Parathyroid adenoma (tissue), 2 donors: Measurements from ENCODE around the gene KLK10.

Experiments used
- H2AFZ ChIP-seq: fragments of 300-600 bp; sonication (generic); one replicate; pipeline ENCODE4 v1.7.0; 2017; ENCODE audit warnings: antibody characterized with exemption, mild to moderate bottlenecking
- H3K27ac ChIP-seq: fragments of 300-600 bp; sonication (generic); one replicate; pipeline ENCODE4 v1.7.0; 2017
- H3K27me3 ChIP-seq: fragments of 300-600 bp; sonication (generic); one replicate; pipeline ENCODE4 v1.7.0; 2017; ENCODE audit warnings: low read length; ENCODE audit not compliant: control insufficient read depth, insufficient read depth
- H3K36me3 ChIP-seq: fragments of 300-600 bp; sonication (generic); one replicate; pipeline ENCODE4 v1.7.0; 2017; ENCODE audit warnings: low read length; ENCODE audit not compliant: control insufficient read depth, insufficient read depth
- H3K4me1 ChIP-seq: fragments of 300-600 bp; sonication (generic); one replicate; pipeline ENCODE4 v1.7.0; 2017; ENCODE audit warnings: control low read depth
- H3K4me2 ChIP-seq: fragments of 300-600 bp; sonication (generic); one replicate; pipeline ENCODE4 v1.7.0; 2017; ENCODE audit warnings: low read length
- H3K4me3 ChIP-seq: fragments of 300-600 bp; sonication (generic); one replicate; pipeline ENCODE4 v1.7.0; 2017; ENCODE audit warnings: low read depth, low read length
- H3K79me2 ChIP-seq: fragments of 300-600 bp; sonication (generic); one replicate; pipeline ENCODE4 v1.7.0; 2017; ENCODE audit warnings: control low read depth
- H3K9ac ChIP-seq: fragments of 300-600 bp; sonication (generic); one replicate; pipeline ENCODE4 v1.7.0; 2017; ENCODE audit warnings: mild to moderate bottlenecking
- H3K9me3 ChIP-seq: fragments of 300-600 bp; sonication (generic); one replicate; pipeline ENCODE4 v1.7.0; 2017; ENCODE audit warnings: low read length; ENCODE audit not compliant: control insufficient read depth
- TF ChIP-seq, protein P1 (sequence below): fragments of 300-600 bp; sonication (generic); IDR thresholded peaks from one replicate; pipeline ENCODE4 v1.7.0; 2017; ENCODE audit warnings: antibody characterized with exemption, mild to moderate bottlenecking
- donor health status: primary hyperparathyroidism.

KLK10 gene

DNA sequence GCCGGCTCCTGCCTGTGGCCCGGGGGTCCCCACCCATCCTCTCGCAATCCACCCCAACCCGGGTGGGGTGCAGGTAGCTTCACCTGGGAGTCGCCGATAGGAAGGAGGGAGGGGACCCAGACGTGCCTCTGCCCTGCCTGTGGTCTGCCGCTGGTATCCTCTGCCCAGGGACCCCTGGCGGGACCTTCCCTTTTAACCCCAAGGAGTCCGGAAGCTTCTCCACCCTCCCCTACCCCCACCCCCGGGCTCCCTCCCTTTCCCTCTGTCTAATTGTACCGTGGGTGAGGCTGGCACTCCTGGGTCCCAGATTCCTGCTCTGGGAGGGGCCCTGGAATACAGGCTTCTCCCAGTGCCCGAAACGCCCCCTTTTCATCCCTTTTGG, at the start of gene KLK10:
TSS of gene KLK10 (minus strand) at position 166 of the 382 bp plus-strand sequence. CDS start 579 bp downstream, outside the sequence.
- Histone ChIP-seq H2AFZ (peak within 1 kb of the TSS; percentile 65), H3K79me2 (no peaks in the 10 kb centered on the region), H3K9ac (no peak within 1 kb of the TSS), H3K27me3 (no peaks in the 10 kb centered on the region), H3K4me1 (peaks cover 10% of the 10 kb centered on the region), H3K4me2 (peak within 1 kb of the TSS; percentile 87), H3K4me3 (peak within 1 kb of the TSS; percentile 47), H3K36me3 (no peaks in the 10 kb centered on the region), H3K27ac (no peak within 1 kb of the TSS), H3K9me3 (no peaks in the 10 kb centered on the region)
- TF ChIP-seq, protein P1, sequence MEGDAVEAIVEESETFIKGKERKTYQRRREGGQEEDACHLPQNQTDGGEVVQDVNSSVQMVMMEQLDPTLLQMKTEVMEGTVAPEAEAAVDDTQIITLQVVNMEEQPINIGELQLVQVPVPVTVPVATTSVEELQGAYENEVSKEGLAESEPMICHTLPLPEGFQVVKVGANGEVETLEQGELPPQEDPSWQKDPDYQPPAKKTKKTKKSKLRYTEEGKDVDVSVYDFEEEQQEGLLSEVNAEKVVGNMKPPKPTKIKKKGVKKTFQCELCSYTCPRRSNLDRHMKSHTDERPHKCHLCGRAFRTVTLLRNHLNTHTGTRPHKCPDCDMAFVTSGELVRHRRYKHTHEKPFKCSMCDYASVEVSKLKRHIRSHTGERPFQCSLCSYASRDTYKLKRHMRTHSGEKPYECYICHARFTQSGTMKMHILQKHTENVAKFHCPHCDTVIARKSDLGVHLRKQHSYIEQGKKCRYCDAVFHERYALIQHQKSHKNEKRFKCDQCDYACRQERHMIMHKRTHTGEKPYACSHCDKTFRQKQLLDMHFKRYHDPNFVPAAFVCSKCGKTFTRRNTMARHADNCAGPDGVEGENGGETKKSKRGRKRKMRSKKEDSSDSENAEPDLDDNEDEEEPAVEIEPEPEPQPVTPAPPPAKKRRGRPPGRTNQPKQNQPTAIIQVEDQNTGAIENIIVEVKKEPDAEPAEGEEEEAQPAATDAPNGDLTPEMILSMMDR = no peak

DNA sequence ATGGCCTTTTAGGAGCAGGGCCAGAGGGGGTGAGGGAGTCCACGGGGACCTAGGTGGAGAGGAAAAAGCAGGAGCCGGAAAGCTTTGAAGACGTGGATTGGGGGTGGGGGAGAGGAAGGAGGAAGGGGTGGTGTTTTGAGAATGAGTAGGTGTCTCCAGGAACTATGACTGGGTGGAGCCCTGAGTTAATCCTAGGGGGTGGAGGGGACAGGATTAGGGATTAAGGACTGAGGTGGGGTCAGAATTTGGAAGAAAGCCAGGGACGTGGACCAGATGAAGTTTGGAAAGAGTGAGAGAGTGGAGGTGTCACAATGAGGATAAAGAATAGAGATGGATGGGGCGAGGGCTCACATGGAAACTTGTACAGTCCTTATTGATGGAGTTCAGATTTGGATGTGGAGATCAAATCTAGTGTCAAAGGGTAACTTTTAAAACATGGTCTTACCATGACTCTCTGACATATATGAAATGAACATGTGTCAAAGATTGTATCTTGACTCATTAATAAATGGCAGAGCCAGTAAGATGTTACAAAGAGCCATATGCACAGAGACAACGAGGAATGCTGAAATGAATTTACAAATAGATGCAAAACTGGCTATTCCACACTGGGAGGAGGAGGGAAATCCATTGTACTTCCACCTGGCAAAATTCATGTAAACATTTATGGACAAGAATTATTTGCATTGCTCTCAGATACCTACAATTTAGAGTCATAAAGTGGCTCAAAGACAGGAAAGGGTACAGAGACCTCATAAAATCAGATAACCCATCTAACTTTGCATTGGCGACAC, 47.1 kb upstream of the KLK10 start:
- H3K4me1 ChIP-seq = no peaks in the 10 kb centered on the region
- H3K27ac ChIP-seq = no peak overlapping the region
- no peaks in the 10 kb centered on the region for H3K36me3 ChIP-seq
- no peak overlapping the region for H3K9ac ChIP-seq
- H3K79me2 ChIP-seq = no peaks in the 10 kb centered on the region
- H3K4me3 ChIP-seq = no peak overlapping the region
- no peak overlapping the region for H2AFZ ChIP-seq
- H3K4me2 ChIP-seq = no peak overlapping the region
- no peaks in the 10 kb centered on the region for H3K9me3 ChIP-seq
- H3K27me3 ChIP-seq = no peaks in the 10 kb centered on the region
- TF ChIP-seq, protein P1 = no peak

- TF ChIP-seq, protein P1 = no peak
- Histone ChIP-seq H3K4me3 (peak overlapping the region; percentile 37), H3K9me3 (no peaks in the 10 kb centered on the region), H3K27me3 (no peaks in the 10 kb centered on the region), H3K79me2 (no peaks in the 10 kb centered on the region), H2AFZ (peak overlapping the region; percentile 87), H3K4me2 (peak overlapping the region; percentile 68), H3K27ac (no peak overlapping the region), H3K4me1 (no peaks in the 10 kb centered on the region), H3K9ac (no peak overlapping the region), H3K36me3 (no peaks in the 10 kb centered on the region)
Measured at GRCh38 chr19:51065221-51065960, 45.9 kb upstream of the KLK10 start.

DNA sequence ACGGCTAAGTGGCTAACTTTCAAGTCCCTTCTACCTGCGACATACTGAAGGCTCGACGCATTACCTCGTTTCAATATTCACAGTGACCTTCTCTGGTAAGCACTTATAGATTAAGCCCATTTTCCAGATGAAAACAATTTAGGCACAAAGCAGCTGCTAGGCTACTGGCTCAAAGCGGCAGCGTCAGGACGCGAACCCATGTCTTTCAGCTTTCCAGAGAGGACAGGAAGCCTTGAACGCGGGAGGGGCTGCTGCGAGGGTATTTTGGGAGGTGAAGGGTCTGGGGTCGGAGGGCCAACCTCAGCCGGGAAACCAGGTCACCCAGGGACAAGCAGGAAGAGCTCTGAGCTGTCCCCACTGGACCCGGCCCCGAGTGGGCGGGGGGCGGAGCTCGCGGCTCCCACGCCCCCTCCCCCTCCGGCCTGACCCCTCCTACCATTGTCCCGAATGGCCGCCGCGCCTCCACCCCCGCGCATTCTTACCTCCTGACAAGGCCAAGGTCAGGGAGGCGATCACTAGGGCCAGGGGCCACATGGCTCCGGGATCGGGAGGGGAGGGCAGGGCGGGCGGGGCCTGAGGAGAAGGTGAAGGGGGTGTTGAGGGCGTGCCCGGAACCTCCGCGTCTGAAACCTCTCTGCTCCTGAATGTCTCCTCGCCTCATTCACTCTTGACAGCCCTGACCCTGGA, 45.2 kb upstream of the KLK10 start, which contains the start of gene KLK13:
TSS of gene KLK13 (minus strand) at position 559 of the 687 bp plus-strand sequence. CDS start at position 534, 25 bp downstream.
- Histone ChIP-seq H3K9ac (no peak within 1 kb of the TSS), H3K27ac (no peak within 1 kb of the TSS), H3K36me3 (no peaks in the 10 kb centered on the region), H3K4me3 (peak within 1 kb of the TSS; percentile 37), H3K27me3 (no peaks in the 10 kb centered on the region), H2AFZ (peak within 1 kb of the TSS; percentile 87), H3K4me2 (peak within 1 kb of the TSS; percentile 68), H3K79me2 (no peaks in the 10 kb centered on the region), H3K4me1 (no peaks in the 10 kb centered on the region), H3K9me3 (no peaks in the 10 kb centered on the region)
- TF ChIP-seq, protein P1 = no peak
